Measurements from ENCODE around the gene USP50.
A peak's percentile ranks its signal among the peaks of the same experiment; 100 is the strongest.

Gene USP50

GRCh38 chr15:50531163-50531562 lies 15.3 kb downstream of the USP50 start:
- peak; percentile 65; the same call in 1 of the 2 replicates for TF ChIP-seq ZNF8 (CRISPR knock-in tag; IDR thresholded peaks at IDR 0.05)
- TF ChIP-seq ZFP30 (CRISPR knock-in tag; IDR thresholded peaks at IDR 0.05): no peak
- no peak for TF ChIP-seq CSRNP3 (CRISPR knock-in tag; IDR thresholded peaks at IDR 0.05)
- no peak for ATAC-seq

GRCh38 chr15:50523851-50524251 lies 22.6 kb downstream of the USP50 start:
- ATAC-seq: no peak
- TF ChIP-seq TSHZ2 (CRISPR knock-in tag; IDR thresholded peaks at IDR 0.05): no peak
- no peak for TF ChIP-seq PPARA (CRISPR knock-in tag; IDR thresholded peaks at IDR 0.05; ENCODE audit: borderline replicate concordance)
- TF ChIP-seq ZFP30 (CRISPR knock-in tag; IDR thresholded peaks at IDR 0.05): no peak
- no peak for TF ChIP-seq ZFP3 (CRISPR knock-in tag; IDR thresholded peaks at IDR 0.05)
- TF ChIP-seq CSDC2 (CRISPR knock-in tag; IDR thresholded peaks at IDR 0.05): no peak
- no peak for TF ChIP-seq BACH2 (CRISPR knock-in tag; IDR thresholded peaks at IDR 0.05; ENCODE audit: borderline replicate concordance)
- no peak for TF ChIP-seq CREB5 (CRISPR knock-in tag; IDR thresholded peaks at IDR 0.05; ENCODE audit: low read depth)
- TF ChIP-seq ARNTL (CRISPR knock-in tag; IDR thresholded peaks at IDR 0.05; ENCODE audit: borderline replicate concordance, low read depth): no peak
- TF ChIP-seq SNAI2 (CRISPR knock-in tag; IDR thresholded peaks at IDR 0.05): no peak
- TF ChIP-seq PATZ1 (CRISPR knock-in tag; IDR thresholded peaks at IDR 0.05; ENCODE audit: borderline replicate concordance): no peak
- no peak for TF ChIP-seq ZNF565 (CRISPR knock-in tag; conservative IDR thresholded peaks at IDR 0.05; ENCODE audit: low read depth)

GRCh38 chr15:50519740-50520425 lies 26.6 kb downstream of the USP50 start:
- no peak; the same call in 2 of the 3 replicates for ATAC-seq
- TF ChIP-seq SNAI2 (CRISPR knock-in tag; IDR thresholded peaks at IDR 0.05) (no peak), OSR1 (CRISPR knock-in tag; IDR thresholded peaks at IDR 0.05) (no peak), TSHZ2 (CRISPR knock-in tag; IDR thresholded peaks at IDR 0.05) (no peak), PPARA (CRISPR knock-in tag; IDR thresholded peaks at IDR 0.05; ENCODE audit: borderline replicate concordance) (no peak), ESRRG (CRISPR knock-in tag; IDR thresholded peaks at IDR 0.05) (no peak), ZFP3 (CRISPR knock-in tag; IDR thresholded peaks at IDR 0.05) (no peak)

- ATAC-seq: no peak
- TF ChIP-seq CSDC2 (CRISPR knock-in tag; IDR thresholded peaks at IDR 0.05) (no peak), PATZ1 (CRISPR knock-in tag; IDR thresholded peaks at IDR 0.05; ENCODE audit: borderline replicate concordance) (no peak), ZNF565 (CRISPR knock-in tag; conservative IDR thresholded peaks at IDR 0.05; ENCODE audit: low read depth) (no peak), ZNF8 (CRISPR knock-in tag; IDR thresholded peaks at IDR 0.05) (no peak), POU6F1 (CRISPR knock-in tag; IDR thresholded peaks at IDR 0.05; ENCODE audit: borderline replicate concordance, low read depth) (no peak), BACH2 (CRISPR knock-in tag; IDR thresholded peaks at IDR 0.05; ENCODE audit: borderline replicate concordance) (no peak), CREB5 (CRISPR knock-in tag; IDR thresholded peaks at IDR 0.05; ENCODE audit: low read depth) (no peak), ISL1 (CRISPR knock-in tag; IDR thresholded peaks at IDR 0.05) (no peak), SNAI2 (CRISPR knock-in tag; IDR thresholded peaks at IDR 0.05) (no peak), ARNTL (CRISPR knock-in tag; IDR thresholded peaks at IDR 0.05; ENCODE audit: borderline replicate concordance, low read depth) (no peak), TOX (CRISPR knock-in tag; IDR thresholded peaks at IDR 0.05; ENCODE audit: borderline replicate concordance) (no peak)
Measured at GRCh38 chr15:50513001-50513400, 33.5 kb downstream of the USP50 start.
